ENCODE data around the gene RRM1. TPM values are rescaled to one million over a fixed set of nuclear protein-coding genes. Genes with fewer than 3 reads are reported as not detected.
"Not testable (repeated sequence)": the region's sequence is repeated elsewhere in the genome, so short reads cannot be mapped to it uniquely, and the experiment has no call there.

The RRM1 gene
- 209 and 218 TPM in 2 replicates for total RNA-seq (2014; rRNA removed; shearing (Covaris generic))

DNA sequence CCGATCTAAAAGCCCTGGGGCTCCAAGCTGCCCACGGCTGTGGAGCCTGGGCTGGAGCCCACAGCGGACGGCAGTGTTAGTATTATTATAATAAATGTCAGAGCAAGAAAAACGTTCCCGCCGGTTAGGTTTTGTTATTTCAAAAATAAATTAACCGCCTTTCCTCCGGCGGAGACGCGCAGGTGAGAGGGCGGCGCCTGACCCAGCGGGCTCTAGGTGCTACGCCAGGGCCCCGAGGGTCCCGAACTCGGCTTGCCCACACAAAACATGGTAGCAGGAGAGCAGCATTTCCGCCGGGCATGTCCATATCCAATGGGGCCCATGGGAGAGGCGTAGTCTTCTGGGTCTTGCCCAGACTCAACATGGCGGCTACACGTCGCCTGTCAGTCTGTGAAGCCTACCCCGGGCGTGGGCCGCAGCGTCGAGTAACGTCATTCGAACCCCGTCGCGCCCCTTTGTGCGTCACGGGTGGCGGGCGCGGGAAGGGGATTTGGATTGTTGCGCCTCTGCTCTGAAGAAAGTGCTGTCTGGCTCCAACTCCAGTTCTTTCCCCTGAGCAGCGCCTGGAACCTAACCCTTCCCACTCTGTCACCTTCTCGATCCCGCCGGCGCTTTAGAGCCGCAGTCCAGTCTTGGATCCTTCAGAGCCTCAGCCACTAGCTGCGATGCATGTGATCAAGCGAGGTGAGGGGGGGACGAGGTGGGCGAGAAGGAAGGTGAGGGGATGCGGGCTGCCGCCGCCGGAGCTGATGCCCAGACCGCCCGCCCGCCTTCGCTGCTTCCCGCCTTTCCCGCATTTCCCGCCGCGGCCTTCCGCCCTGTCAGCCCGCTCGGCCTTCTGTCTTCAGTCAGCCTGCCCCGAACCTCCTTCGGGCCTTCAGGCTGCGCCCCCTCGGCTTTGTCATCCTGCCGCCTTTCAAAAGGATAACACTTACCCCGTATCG, at the start of gene RRM1:
Gene RRM1, plus strand, starts transcription at position 452 of the 944 bp plus-strand sequence. Its CDS starts 214 bp downstream, at position 666.
- Histone ChIP-seq H3K4me1 (no peaks in the 10 kb centered on the region), H3K36me3 (peaks cover 9% of the 10 kb centered on the region), H3K9me3 (replicated peaks) (no peaks in the 10 kb centered on the region), H3K4me3 (peak within 1 kb of the TSS; percentile 81), H3K27ac (peak within 1 kb of the TSS; percentile 92), H3K27me3 (no peaks in the 10 kb centered on the region)
- DNase-seq, result peak; percentile 98

DNA sequence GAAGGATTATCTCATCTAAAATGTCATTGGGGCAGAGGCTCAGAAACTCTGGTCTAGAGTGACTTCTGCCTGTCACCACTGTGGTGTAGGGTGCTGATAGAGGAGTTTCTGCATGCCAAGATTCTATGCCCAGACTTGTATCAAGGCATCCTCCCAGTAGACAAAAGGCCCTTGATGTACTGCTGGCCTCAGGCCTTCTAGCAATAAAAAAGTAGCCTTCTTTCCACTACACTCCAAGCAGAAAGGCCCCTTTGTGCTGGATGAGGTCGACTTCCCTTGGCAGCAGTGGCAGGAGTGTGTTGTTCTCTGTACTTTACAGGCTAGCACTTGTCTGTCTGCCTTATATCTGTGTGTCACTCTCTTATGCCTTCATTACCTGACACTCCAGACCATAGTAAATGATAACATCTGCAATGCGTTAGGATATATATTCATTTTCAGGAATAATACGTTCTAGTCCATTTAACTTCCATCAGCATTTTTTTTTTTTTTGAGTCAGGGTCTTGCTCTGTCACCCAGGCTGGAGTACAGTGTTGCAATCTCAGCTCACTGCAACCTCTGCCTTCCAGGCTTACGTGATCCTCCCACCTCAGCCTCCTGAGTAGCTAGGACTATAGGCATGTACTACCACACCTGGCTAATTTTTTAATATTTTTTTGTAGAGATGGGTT, 49.5 kb upstream of the RRM1 start:
- no peak overlapping the region for H3K27ac ChIP-seq
- no peaks in the 10 kb centered on the region for H3K27me3 ChIP-seq
- DNase-seq, result peak; percentile 11 to 53
- no peaks in the 10 kb centered on the region for H3K9me3 ChIP-seq (replicated peaks)
- H3K4me1 ChIP-seq, result no peaks in the 10 kb centered on the region
- H3K4me3 ChIP-seq, result no peak overlapping the region
- H3K36me3 ChIP-seq, result no peaks in the 10 kb centered on the region

DNA sequence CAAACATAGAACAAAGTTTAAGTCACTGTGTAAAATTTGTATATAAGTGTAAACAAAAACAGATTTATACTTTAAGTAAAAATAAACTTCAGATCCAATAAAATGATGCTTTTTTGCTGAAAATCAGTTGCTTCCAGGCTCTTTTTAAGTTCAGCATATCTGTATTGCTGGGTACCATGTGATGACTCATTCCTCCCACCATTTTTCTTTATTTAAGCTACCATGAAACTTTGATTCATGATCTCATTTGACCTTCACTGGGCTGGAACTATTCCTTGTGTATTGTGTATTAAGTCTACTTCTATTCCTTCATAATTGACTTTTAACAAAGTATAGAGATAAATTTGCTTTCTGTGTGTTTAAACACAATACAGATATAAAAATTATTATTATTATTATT, 46.3 kb upstream of the RRM1 start:
- Histone ChIP-seq H3K4me3 (no peak overlapping the region), H3K4me1 (no peaks in the 10 kb centered on the region), H3K36me3 (no peaks in the 10 kb centered on the region), H3K27ac (no peak overlapping the region), H3K9me3 (replicated peaks) (no peaks in the 10 kb centered on the region), H3K27me3 (no peaks in the 10 kb centered on the region)
- peak in 1 of 2 experiments; percentile 21 for DNase-seq

DNA sequence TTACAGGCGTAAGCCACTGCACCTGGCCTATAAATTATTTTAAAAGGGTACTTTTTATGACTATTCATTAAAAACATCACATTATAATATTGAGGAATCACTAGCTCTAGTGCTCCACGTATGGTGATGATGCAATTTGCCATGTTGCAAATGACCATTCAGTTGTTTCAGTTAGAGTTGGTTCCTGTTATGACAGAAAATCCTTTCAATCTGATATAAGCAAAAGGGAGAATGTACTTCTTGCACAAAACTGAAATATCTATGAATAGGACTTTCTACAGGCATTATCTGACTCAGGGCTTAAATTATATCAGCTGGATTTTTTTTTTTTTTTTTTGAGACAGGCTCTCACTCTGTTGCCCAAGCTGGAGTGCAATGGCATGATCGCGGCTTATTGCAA, 45.6 kb upstream of the RRM1 start:
- Histone ChIP-seq H3K9me3 (replicated peaks) (no peaks in the 10 kb centered on the region), H3K4me3 (no peak overlapping the region), H3K4me1 (peaks cover under 1% of the 10 kb centered on the region), H3K27ac (no peak overlapping the region), H3K27me3 (no peaks in the 10 kb centered on the region), H3K36me3 (no peaks in the 10 kb centered on the region)
- no peak for DNase-seq

DNA sequence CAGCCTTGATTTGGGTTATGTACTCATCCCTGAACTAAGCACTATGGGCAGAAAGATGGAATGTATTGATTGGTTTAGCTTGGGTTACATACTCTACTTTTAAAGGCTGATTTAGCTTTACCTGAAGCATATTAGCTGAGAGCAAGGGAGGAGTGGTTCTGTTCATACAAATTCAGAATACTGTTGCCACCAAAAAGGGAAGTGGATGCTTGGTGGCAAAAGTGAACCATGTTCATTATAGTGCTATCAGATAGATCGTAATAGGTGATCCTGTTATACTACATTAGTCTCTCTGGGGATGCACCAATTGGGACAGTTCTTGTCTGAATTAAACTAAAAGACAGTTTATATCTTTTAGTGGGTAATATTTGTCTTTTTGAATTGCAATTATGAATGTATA, 44.5 kb upstream of the RRM1 start:
- Histone ChIP-seq H3K4me3 (no peak overlapping the region), H3K27me3 (no peaks in the 10 kb centered on the region), H3K4me1 (peaks cover 11% of the 10 kb centered on the region), H3K9me3 (replicated peaks) (no peaks in the 10 kb centered on the region), H3K27ac (no peak overlapping the region), H3K36me3 (no peaks in the 10 kb centered on the region)
- no peak for DNase-seq

DNA sequence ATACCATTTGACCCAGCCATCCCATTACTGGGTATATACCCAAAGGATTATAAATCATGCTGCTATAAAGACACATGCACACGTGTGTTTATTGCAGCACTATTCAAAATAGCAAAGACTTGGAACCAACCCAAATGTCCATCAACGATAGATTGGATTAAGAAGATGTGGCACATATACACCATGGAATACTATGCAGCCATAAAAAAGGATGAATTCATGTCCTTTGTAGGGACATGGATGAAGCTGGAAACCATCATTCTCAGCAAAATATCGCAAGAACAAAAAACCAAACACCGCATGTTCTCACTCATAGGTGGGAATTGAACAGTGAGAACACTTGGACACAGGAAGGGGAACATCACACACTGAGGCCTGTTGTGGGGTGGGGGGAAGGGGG, 41.4 kb upstream of the RRM1 start:
- not testable (repeated sequence) for H3K27me3 ChIP-seq; H3K4me3 ChIP-seq; H3K27ac ChIP-seq; H3K36me3 ChIP-seq; DNase-seq; H3K9me3 ChIP-seq (replicated peaks)
- H3K4me1 ChIP-seq, result peaks cover 11% of the 10 kb centered on the region

DNA sequence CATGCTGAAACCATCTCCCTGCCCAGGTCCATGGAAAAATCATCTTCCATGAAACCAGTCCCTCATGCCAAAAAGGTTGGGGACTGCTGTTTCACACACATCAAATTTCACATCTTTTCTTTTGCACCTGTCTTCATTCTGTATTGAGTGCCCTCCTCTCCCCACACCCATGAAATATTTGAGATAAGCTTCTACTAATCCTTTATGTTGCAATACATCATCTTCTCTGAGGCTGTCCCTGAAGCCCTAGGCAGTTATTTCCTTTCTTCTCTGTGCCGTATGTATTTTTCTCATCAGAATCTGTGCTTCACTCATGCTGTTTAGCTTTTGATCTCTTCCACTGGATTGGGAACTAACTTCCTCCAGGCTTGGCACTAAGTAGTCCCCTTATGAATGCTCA, 40.0 kb upstream of the RRM1 start:
- peak; percentile 17 to 57 for DNase-seq
- Histone ChIP-seq H3K4me3 (no peak overlapping the region), H3K27me3 (no peaks in the 10 kb centered on the region)

DNA sequence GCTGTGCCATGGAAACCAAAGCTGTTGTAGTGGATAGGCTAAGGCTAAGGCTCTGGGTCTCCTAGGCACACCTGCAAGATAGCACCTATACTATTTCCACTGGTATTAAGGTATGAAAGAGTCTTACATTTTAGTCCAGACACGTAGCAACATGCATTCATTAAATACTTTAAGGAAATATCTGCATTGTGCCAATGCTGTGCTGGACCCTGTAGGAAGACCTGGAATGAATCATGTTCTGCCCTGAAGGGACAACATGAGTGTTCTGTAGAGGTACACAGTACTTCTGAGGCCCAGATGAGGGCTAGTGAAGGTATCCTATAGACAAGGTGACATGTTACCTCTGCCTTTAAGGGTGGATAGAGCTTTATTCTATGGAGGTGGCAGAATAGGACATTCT, 35.2 kb upstream of the RRM1 start:
- Histone ChIP-seq H3K36me3 (0 out of 2 replicates have a peak, but pooled peaks cover 3% of the 10 kb centered on the region), H3K27me3 (no peaks in the 10 kb centered on the region), H3K4me3 (no peak overlapping the region), H3K9me3 (replicated peaks) (no peaks in the 10 kb centered on the region), H3K4me1 (peaks cover 6% of the 10 kb centered on the region), H3K27ac (no peak overlapping the region)
- DNase-seq, result no peak

More for the DNA sequence above, 40.0 kb upstream of the RRM1 start:
- Histone ChIP-seq H3K9me3 (replicated peaks) (no peaks in the 10 kb centered on the region), H3K27ac (no peak overlapping the region), H3K36me3 (0 out of 2 replicates have a peak, but pooled peaks cover 3% of the 10 kb centered on the region), H3K4me1 (peaks cover 11% of the 10 kb centered on the region)

DNA sequence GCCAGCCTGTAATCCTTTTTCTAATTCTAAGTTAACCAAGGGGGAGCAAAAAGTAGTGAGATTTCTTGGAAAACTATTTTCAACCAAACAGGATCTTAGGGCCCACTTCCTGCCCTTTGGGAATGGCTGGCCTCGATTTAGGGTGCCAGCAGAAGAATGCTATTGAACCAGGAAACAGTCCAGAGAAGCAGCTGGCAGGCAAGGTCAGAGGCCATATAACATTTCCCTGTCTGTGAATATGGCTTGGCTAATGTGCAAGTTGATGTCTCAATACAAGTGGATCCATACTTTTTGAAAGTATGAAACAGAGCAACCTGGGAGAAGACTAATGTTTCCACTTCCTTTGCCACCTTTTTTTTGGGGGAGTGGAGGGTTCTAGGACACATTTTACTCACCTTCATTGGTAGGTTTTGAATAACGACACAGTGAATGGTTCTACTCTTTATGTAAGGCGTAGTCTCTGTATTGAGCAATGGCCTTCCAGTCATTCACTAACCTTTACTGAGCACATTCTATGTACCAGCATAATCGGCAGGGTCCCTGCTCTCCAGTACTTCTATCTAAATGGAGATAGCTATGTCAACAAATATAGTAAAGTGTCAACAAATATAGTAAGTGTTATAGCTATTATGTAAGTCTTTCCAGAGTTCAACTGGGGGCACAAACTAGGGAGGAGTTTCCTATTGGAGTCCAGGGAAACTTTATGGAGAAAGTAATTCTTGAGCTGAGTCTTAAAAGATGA, 34.2 kb upstream of the RRM1 start:
- Histone ChIP-seq H3K4me1 (no peaks in the 10 kb centered on the region), H3K27me3 (no peaks in the 10 kb centered on the region), H3K36me3 (0 out of 2 replicates have a peak, but pooled peaks cover 3% of the 10 kb centered on the region), H3K9me3 (replicated peaks) (no peaks in the 10 kb centered on the region), H3K27ac (no peak overlapping the region), H3K4me3 (no peak overlapping the region)
- DNase-seq, result no peak

DNA sequence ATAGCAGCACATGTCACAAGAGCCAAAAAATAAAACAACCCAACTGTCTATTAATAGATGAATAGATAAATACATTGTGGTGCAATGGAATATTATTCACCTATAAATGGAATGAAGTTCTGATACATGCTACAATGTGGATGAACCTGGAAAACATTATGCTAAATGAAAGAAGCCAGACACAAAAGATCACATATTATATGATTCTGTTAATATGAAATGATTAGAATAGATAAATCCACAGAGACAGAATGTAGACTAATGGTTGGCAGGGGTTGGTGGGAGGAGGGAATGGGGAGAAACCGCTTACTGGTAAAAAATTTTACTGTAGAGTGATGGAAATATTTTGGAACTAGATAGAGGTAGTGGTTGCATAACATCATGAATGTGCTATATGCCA, 32.9 kb upstream of the RRM1 start:
- Histone ChIP-seq H3K9me3 (replicated peaks) (no peaks in the 10 kb centered on the region), H3K27me3 (no peaks in the 10 kb centered on the region), H3K27ac (no peak overlapping the region), H3K4me1 (no peaks in the 10 kb centered on the region), H3K4me3 (no peak overlapping the region), H3K36me3 (0 out of 2 replicates have a peak, but pooled peaks cover 3% of the 10 kb centered on the region)
- no peak for DNase-seq

DNA sequence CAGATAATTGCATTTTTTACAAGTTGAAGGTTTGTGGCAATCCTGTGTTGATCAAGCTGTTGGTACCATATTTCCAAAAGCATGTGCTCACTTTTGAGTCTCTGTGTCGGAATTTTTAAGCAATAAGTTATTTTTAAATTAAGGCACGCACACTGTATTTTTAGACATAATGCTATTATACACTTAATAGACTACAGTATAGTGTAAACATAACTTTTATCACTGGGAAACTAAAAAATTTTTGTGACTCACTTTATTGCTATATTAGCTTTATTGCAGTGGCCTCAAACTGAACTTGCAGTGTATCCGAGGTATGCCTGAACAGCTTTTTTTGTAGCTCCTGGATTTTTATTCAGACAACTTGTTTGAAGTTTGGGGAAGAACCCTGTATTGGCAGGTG, 31.3 kb upstream of the RRM1 start:
- no peaks in the 10 kb centered on the region for H3K4me1 ChIP-seq
- no peaks in the 10 kb centered on the region for H3K9me3 ChIP-seq (replicated peaks)
- H3K27ac ChIP-seq, result no peak overlapping the region
- no peak for DNase-seq
- H3K36me3 ChIP-seq, result 0 out of 2 replicates have a peak, but pooled peaks cover 3% of the 10 kb centered on the region
- no peaks in the 10 kb centered on the region for H3K27me3 ChIP-seq
- no peak overlapping the region for H3K4me3 ChIP-seq

DNA sequence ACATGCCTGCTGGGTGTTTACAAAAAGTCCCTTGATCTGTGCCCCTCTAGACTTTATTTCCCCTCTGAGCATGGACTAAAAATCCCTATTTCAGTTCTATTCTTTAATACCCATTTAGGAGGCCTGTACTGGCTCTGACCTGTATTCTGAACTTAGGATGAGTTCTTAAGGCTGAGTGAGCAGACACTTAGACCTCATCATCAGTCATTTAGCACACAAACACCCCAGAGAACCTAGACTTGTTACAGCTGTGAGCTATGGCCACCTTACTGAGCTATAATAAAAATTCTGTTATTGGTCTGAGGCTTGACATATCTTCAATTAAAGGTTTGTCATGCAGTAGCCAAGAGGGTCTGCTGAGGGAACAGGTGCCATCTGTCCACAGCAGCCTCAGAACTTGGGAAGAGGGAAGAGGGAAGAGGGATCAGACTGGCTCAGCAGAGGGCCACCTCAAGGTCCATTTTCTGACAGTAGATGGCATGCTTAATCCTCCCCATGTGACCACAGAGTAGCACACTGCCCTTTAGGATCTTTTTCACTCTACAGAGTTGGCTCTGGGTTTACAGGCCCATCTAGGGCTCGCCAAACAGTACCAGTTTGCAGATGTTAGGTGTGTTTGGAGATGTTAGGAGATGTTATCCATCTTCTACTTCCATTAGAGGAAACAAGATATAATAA, 30.2 kb upstream of the RRM1 start:
- Histone ChIP-seq H3K36me3 (0 out of 2 replicates have a peak, but pooled peaks cover 1% of the 10 kb centered on the region), H3K27me3 (no peaks in the 10 kb centered on the region), H3K4me1 (no peaks in the 10 kb centered on the region), H3K9me3 (replicated peaks) (no peaks in the 10 kb centered on the region), H3K4me3 (no peak overlapping the region), H3K27ac (no peak overlapping the region)
- DNase-seq, result no peak

DNA sequence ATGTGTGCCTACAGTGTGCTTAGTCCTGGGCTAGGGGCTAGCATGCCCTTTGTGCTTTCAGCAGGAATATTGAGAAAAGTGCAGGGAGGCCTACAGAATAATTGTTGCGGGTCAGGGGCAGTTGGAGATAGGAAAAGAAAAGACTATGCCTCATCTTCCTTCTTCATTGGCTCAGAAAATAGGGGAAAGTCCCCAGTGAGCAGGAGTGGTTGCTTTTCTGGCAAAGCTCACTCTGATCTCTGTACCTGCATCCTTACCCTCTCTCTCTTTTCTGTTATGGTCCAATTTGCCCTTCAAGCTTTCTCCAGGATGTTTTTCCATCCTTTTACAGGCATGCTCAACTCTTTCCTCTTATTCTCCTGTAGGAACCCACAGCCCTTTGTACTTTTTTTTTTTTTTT, 29.5 kb upstream of the RRM1 start:
- H3K27ac ChIP-seq, result no peak overlapping the region
- H3K36me3 ChIP-seq, result no peaks in the 10 kb centered on the region
- no peaks in the 10 kb centered on the region for H3K9me3 ChIP-seq (replicated peaks)
- no peaks in the 10 kb centered on the region for H3K4me1 ChIP-seq
- no peaks in the 10 kb centered on the region for H3K27me3 ChIP-seq
- DNase-seq, result no peak
- H3K4me3 ChIP-seq, result no peak overlapping the region

Data from SJCRH30 (cell line).